ENCODE results near the gene SMOC1. TPM values are rescaled to one million over a fixed set of nuclear protein-coding genes. Genes with fewer than 3 reads are reported as not detected.

The SMOC1 gene
- total and polyA plus RNA-seq, 8 donors: 1.2 to 3.3 (median 2.1) TPM; not detected in 2

GRCh38 chr14:69852531-69853321 lies 26.5 kb upstream of the SMOC1 start:
- Histone ChIP-seq H3K9me3 (no peaks in the 10 kb centered on the region), H3K4me3 (no peak overlapping the region), H3K4me1 (no peaks in the 10 kb centered on the region), H3K36me3 (no peaks in the 10 kb centered on the region), H3K27me3 (peaks cover 0 to 33% (median 0%) of the 10 kb centered on the region in 3 donors), H3K27ac (no peak overlapping the region)
- intact Hi-C loops (cut with DNase I; ENCODE audit: low total_unique reads): no loop called here
- WGBS, 5 donors: 66 to 83% (median 72%) methylated on average over 7 of the region's 7 CpGs
- no peak for TF ChIP-seq EP300 (IDR thresholded peaks at IDR 0.05)
- TF ChIP-seq POLR2AphosphoS5 (IDR thresholded peaks at IDR 0.05): no peak
- no peak for TF ChIP-seq CTCF (IDR thresholded peaks at IDR 0.05)
- TF ChIP-seq POLR2A (IDR thresholded peaks at IDR 0.05): no peak
- DNase-seq: no peak

- WGBS, 5 donors: 68 to 80% (median 73%) methylated on average over 2 to 7 of the region's 7 CpGs
- H3K4me1 ChIP-seq: no peaks in the 10 kb centered on the region
Measured at GRCh38 chr14:69853774-69854173, 25.4 kb upstream of the SMOC1 start.

GRCh38 chr14:69854598-69854997 lies 24.6 kb upstream of the SMOC1 start:
- no peak for DNase-seq
- H3K4me1 ChIP-seq: no peaks in the 10 kb centered on the region
- TF ChIP-seq POLR2AphosphoS5 (IDR thresholded peaks at IDR 0.05): no peak
- TF ChIP-seq EP300 (IDR thresholded peaks at IDR 0.05): no peak
- 57 to 67% (median 62%) methylated on average over 2 of the region's 2 CpGs for WGBS, 5 donors
- H3K9me3 ChIP-seq: no peaks in the 10 kb centered on the region
- no peak overlapping the region for H3K27ac ChIP-seq
- peaks cover 0 to 32% (median 0%) of the 10 kb centered on the region in 3 donors for H3K27me3 ChIP-seq
- intact Hi-C loops (cut with DNase I; ENCODE audit: low total_unique reads): no loop called here
- H3K4me3 ChIP-seq: no peak overlapping the region
- no peaks in the 10 kb centered on the region for H3K36me3 ChIP-seq

More at GRCh38 chr14:69853774-69854173, 25.4 kb upstream of the SMOC1 start:
- Histone ChIP-seq H3K27ac (no peak overlapping the region), H3K9me3 (no peaks in the 10 kb centered on the region), H3K36me3 (no peaks in the 10 kb centered on the region), H3K27me3 (peaks cover 0 to 28% (median 0%) of the 10 kb centered on the region in 3 donors), H3K4me3 (no peak overlapping the region)
- TF ChIP-seq POLR2A (IDR thresholded peaks at IDR 0.05) (no peak), EP300 (IDR thresholded peaks at IDR 0.05) (no peak), POLR2AphosphoS5 (IDR thresholded peaks at IDR 0.05) (no peak), CTCF (IDR thresholded peaks at IDR 0.05) (no peak)
- DNase-seq: no peak
- intact Hi-C loops (cut with DNase I; ENCODE audit: low total_unique reads): no loop called here

GRCh38 chr14:69855180-69855832 lies 23.9 kb upstream of the SMOC1 start:
- Histone ChIP-seq H3K27ac (no peak overlapping the region), H3K4me3 (no peak overlapping the region), H3K9me3 (no peaks in the 10 kb centered on the region), H3K27me3 (peaks cover 0 to 36% (median 0%) of the 10 kb centered on the region in 3 donors), H3K36me3 (no peaks in the 10 kb centered on the region), H3K4me1 (no peaks in the 10 kb centered on the region)
- intact Hi-C loops (cut with DNase I; ENCODE audit: low total_unique reads): no loop called here
- DNase-seq: no peak
- TF ChIP-seq POLR2A (IDR thresholded peaks at IDR 0.05) (no peak), EP300 (IDR thresholded peaks at IDR 0.05) (no peak), CTCF (IDR thresholded peaks at IDR 0.05) (no peak), POLR2AphosphoS5 (IDR thresholded peaks at IDR 0.05) (no peak)
- 58 to 68% (median 65%) methylated on average over 8 of the region's 8 CpGs for WGBS, 5 donors

Data from stomach (tissue), 9 donors.